Heart right ventricle (tissue), 16 donors: Measurements from ENCODE around the gene TNFRSF25. TPM values are rescaled to one million over a fixed set of nuclear protein-coding genes. Genes with fewer than 3 reads are reported as not detected.

ENCODE experiments used
- ATAC-seq, 8 donors: fragments of 200-7000 bp; cut with Tn5 transposase; one replicate each; pipeline ENCODE4 v1.9.1; 2020; ENCODE audit warnings: mild to moderate bottlenecking in 8 of 8, moderate library complexity in 8 of 8, moderate number of reproducible peaks in 1 of 8
- DNase-seq, 2 donors: peaks; one replicate each; pipeline ENCODE4 v3.0.0-alpha.2; 2020
- H3K27ac ChIP-seq, 10 donors: fragments of 200-600 bp; sonication (generic) in 2 of 10; one replicate each; pipeline versions ENCODE4 v1.5.0 to v1.8.0; 2020 to 2022; ENCODE audit warnings: mild to moderate bottlenecking in 3 of 10
- H3K27me3 ChIP-seq, 7 donors: fragments of 200-600 bp; one replicate each; pipeline ENCODE4 v1.8.0; 2021 to 2022; ENCODE audit warnings: mild to moderate bottlenecking in 2 of 7
- H3K36me3 ChIP-seq, 9 donors: fragments of 200-600 bp; sonication (generic) in 1 of 9; one replicate each; pipeline versions ENCODE4 v1.5.0 to v1.8.0; 2020 to 2022; ENCODE audit warnings: mild to moderate bottlenecking in 2 of 9
- H3K4me1 ChIP-seq, 9 donors: fragments of 200-600 bp; sonication (generic) in 1 of 9; one replicate each; pipeline versions ENCODE4 v1.5.0 to v1.8.0; 2020 to 2022; ENCODE audit warnings: mild to moderate bottlenecking in 4 of 9
- H3K4me3 ChIP-seq, 10 donors: fragments of 200-600 bp; sonication (generic) in 2 of 10; one replicate each; pipeline versions ENCODE4 v1.5.0 to v1.8.0; 2020 to 2022; ENCODE audit warnings: mild to moderate bottlenecking in 7 of 10, moderate library complexity in 2 of 10
- H3K9me3 ChIP-seq, 11 donors: fragments of 200-600 bp in 10 of 11; sonication (generic) in 2 of 11; one replicate each; pipeline versions ENCODE4 v1.5.0 to v1.8.0; 2013 to 2022; ENCODE audit warnings: mild to moderate bottlenecking in 2 of 11, control low read depth in 1 of 11, moderate library complexity in 1 of 11
- CTCF ChIP-seq, 9 donors: fragments of 200-600 bp; sonication (generic) in 2 of 9; IDR thresholded peaks; one replicate each; pipeline versions ENCODE4 v1.5.0 to v1.8.0; 2021 to 2022; ENCODE audit warnings: antibody characterized with exemption in 9 of 9, mild to moderate bottlenecking in 5 of 9, moderate library complexity in 1 of 9
- WGBS, 2 donors: extraction: QIAGEN DNeasy Blood & Tissue Kit; methylation state at CpG; one replicate each; pipeline ENCODE4 v1.1.7; 2013; ENCODE audit warnings: inconsistent platforms in 1 of 2; 5-methylcytosine and 5-hydroxymethylcytosine counted together
- intact Hi-C, 10 donors: fragments of 100-400 bp; cut with DNase I; formaldehyde crosslinking; loops; one replicate each; pipeline versions ENCODE4 v1.11.1 to v1.14.2; 2022
- polyA plus RNA-seq, 2 donors: library from polyadenylated mRNA; stranded (reverse); fragments of 200-250 nt; gene quantifications; one replicate each; pipeline ENCODE4 v1.2.3, GENCODE V29; 2013
- total RNA-seq, 10 donors: library from RNA; stranded (reverse); fragmentation: NEBNext Ultra II Directional in 3 of 10; extraction: Animal tissue kit (Norgen Biotek cat#: 25700) in 3 of 10; gene quantifications; one replicate each; pipeline versions ENCODE4 v1.2.1 to v1.2.4, GENCODE V29; 2021 to 2023
- donor health status: Arrhythmogenic right ventricular cardiomyopathy.
- donor health status: ischemic (EF 13 %, LVEDD 7.1; RV severe dilation, severe dysfunction).
- donor health status: healthy with polysubstance abuse.
- donor health status: DM: no; HTN: yes; CAD: no.
- donor health status: DM: no; HTN: no; CAD: no.
- donor health status: ischemic (EF 25% LVEDD 6.9; RV normal size, moderate dysfunction).
- donor health status: ischemic (EF 25% LVEDD 5.7; RV mildly dilated, moderate dysfunction).
- donor health status: healthy.
- donor health status: DM: yes; HTN: yes; CAD: no.
- donor health status: Ischemic cardiomyopathy.
- donor health status: ischemic (EF 35%, LVEDD 5.7; RV mildly dilated, moderate dysfunction).
- donor health status: nonischemic (EF 11% LVEDD 7.7; RV severe dilation, severe dysfunction).
- donor health status: DM: yes; HTN: yes; CAD: no.
- donor health status: PGD.
- donor health status: ischemic (EF 29% LVEDD 5.4; RV normal size, mild dysfunction).
- donor health status: nonischemic (EF 23%, LVEDD 6.1; RV moderate dilation, normal function).

Gene TNFRSF25
- total and polyA plus RNA-seq, 12 donors = 4.0 to 43.1 (median 7.3) TPM

DNA sequence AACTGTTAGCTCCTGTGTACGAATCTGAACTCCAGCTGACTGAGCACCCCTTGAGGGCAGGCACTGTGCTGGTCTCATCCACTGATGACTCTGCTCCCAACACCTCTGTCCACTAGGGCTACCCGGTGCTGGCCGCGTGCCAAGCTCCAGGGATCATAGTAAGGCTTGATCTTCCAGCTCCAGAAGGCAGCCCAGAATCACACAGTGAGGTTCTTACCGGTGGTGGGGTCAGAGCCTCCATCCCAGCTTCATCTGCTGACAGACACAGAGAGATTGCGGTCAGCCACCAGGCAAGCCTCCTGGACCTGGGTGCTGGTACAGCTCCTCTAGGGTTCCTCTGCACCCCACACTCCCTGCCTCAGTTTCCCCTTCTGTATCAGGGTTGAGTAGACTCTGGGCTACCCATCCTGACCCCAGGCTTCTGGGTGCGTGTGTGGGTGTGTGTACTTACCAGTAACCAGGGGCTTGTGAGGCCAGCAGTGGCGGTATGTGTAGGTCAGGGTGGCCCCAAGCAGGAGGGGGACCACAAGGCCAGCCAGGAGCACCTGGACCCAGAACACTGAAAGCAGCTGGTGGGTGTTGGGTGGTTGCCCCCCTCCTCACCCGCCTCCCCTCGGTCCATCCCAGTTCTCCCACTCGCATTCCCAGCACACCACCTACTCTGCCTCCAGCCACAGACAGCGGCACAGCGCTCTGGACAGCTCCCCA lies 3.4 kb downstream of the TNFRSF25 start:
- DNase-seq (no peak), ATAC-seq (no peak)
- Histone ChIP-seq H3K9me3 (no peaks in the 10 kb centered on the region), H3K27ac (no peak overlapping the region), H3K4me3 (no peak overlapping the region), H3K27me3 (peaks cover 0 to 54% (median 25%) of the 10 kb centered on the region in 7 donors), H3K36me3 (peaks cover 0 to 57% (median 0%) of the 10 kb centered on the region in 9 donors), H3K4me1 (peaks cover 0 to 30% (median 14%) of the 10 kb centered on the region in 9 donors)
- WGBS, 2 donors = 88 to 91% methylated on average over 13 of the region's 13 CpGs
- TF ChIP-seq CTCF (IDR thresholded peaks at IDR 0.05) = no peak
- intact Hi-C loops = no loop called here

DNA sequence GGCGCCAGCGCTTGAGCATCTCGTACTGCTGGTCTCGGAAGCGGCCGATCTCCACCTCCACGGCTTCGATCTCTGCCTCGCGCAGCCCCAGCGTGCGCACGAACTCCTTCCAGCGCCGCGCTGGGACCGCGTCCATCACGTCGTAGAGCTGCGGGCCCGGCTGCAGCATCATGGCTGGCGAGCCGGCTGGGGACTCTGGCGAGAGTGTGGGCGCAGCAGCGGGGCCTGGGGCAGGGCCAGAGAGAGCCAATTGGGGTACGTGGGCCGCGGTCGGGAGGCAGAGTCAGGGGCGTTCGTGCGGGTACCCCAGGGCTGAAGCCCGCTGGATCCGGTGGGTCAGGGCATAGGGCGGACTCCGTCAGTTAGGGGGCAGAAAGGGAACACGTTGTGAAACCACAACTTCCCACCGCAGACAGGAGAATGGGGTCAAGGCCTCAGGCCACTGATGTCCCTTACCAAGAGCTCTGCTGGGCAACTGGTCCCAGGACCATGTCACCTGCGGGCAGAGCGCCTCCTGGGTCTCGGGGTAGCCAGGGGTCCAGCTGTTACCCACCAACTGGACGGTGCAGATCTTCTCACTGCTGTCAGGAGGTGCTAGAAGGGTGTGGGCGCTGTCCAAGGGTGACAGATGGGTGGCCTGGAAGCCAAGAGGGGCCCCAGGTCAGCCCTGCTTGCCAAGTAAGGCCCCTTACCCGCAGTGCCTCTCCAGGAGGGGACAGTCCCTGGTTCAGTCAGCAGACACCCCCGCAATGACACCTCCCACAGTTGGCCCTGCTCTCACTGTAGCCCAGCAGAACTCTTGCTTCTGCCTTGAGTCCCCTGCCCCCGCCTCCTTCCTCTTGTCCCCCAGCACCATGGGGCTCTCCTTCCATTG lies 4.2 kb downstream of the TNFRSF25 start:
- Histone ChIP-seq H3K27ac (no peak overlapping the region), H3K27me3 (peaks cover 0 to 61% (median 29%) of the 10 kb centered on the region in 7 donors), H3K9me3 (no peaks in the 10 kb centered on the region), H3K36me3 (peaks cover 0 to 49% (median 0%) of the 10 kb centered on the region in 9 donors), H3K4me3 (peak overlapping the region in 5 of 10 donors; percentile 31 to 45 (median 42)), H3K4me1 (peaks cover 0 to 30% (median 14%) of the 10 kb centered on the region in 9 donors)
- DNase-seq (no peak), ATAC-seq (peak in 1 of 8 donors; percentile 8)
- no peak for TF ChIP-seq CTCF (IDR thresholded peaks at IDR 0.05)
- 75 to 78% methylated on average over 48 of the region's 48 CpGs for WGBS, 2 donors
- intact Hi-C loops = no loop called here

GRCh38 chr1:6461051-6461530 lies 4.9 kb downstream of the TNFRSF25 start:
- TF ChIP-seq CTCF (IDR thresholded peaks at IDR 0.05) = no peak
- Histone ChIP-seq H3K36me3 (peaks cover 0 to 44% (median 0%) of the 10 kb centered on the region in 9 donors), H3K27ac (peak overlapping the region in 2 of 10 donors; percentile 26 to 59), H3K4me1 (peaks cover 0 to 30% (median 14%) of the 10 kb centered on the region in 9 donors), H3K4me3 (peak overlapping the region in 8 of 10 donors; percentile 12 to 45 (median 38)), H3K27me3 (peaks cover 0 to 61% (median 36%) of the 10 kb centered on the region in 7 donors), H3K9me3 (no peaks in the 10 kb centered on the region)
- no peak for DNase-seq
- ATAC-seq = peak in 2 of 8 donors; percentile 7 to 21
- intact Hi-C loops = no loop called here
- WGBS, 2 donors = 54 to 63% methylated on average over 40 of the region's 40 CpGs
